Activated T-cell treated with anti-CD3 and anti-CD28 coated beads for 1 hour (primary cell): ENCODE measurements around the gene EDN2.

Experiments used
- DNase-seq: peaks from one replicate; pipeline ENCODE4 v3.0.0-alpha.2; 2020; ENCODE audit warnings: low read depth

Gene EDN2

DNA sequence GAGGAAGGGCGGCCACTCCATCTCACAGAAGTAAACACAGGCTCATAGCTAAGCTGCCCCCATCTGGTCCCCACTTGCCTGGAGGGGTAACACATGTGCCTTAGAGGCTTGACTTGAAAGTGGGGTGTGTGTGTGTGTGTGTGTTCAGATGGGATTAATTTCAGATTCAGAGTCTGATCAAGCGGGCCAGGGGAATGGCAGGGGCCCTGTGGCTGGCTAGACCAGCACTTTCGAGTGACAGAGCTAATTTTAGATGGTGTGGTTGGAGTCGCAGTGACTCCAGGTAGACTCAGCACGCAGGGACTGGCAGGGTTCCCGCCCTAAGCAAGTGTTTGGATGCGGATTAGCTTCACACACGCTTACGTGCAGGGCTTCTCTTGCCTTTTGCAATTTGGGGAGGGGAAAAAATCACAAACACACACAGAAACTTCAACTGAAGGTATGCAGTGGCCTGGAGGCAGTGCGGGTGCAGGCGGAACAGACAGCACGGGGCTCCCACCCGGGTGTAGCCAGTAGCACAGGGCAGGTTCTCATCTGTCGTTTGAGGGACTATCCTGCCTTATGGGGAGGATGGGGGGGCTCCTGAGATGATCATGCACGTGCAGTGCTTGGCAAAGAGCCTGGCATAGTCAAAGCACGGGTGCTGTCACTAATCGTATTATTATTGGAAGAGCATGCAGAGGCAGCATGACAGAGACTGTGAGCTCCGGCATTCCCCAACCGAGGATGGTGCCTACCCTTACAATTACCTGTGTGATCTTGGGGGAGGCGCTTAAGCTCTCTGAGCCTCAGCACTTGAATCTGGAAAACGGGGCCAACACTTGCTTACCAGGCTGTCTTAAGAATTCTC lies 1.3 kb downstream of the EDN2 start:
- DNase-seq, result no peak

DNA sequence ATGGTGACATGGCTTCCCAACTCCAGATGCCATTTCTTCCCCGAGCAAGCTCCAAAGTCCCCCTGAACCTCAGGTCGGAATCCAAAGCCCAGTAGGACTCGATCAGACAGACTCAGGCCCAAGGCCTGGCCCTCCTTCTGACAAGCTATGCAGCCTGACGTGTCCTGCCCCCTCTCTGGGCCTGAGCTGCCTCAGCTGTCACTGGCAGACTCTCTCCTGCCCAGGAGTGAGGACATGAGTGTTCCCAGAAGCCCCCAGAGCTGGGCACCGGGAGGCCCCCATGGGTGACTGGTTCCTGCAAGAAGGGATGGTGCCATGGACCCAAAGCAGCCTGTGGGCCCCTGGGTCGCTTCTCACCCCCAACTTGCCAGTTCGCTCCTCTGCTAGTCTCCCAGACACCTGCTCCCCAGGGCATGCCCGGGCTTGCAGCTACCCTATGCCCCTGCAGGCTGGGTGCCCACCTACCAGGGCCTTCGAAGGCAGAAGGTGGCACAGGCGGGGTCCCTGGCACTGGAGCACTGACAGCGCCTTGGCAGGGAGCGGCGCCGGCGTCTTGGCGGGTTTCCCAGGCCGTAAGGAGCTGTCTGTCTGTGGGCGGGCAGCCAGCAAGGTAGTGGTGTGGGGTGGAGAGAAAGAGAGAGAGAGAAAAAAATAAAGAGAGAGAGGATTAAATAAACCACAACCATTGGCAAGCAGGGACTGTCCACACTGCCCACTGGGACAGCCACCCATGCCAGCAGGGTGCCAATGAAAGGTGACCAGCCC lies 2.3 kb downstream of the EDN2 start:
- DNase-seq, result no peak

DNA sequence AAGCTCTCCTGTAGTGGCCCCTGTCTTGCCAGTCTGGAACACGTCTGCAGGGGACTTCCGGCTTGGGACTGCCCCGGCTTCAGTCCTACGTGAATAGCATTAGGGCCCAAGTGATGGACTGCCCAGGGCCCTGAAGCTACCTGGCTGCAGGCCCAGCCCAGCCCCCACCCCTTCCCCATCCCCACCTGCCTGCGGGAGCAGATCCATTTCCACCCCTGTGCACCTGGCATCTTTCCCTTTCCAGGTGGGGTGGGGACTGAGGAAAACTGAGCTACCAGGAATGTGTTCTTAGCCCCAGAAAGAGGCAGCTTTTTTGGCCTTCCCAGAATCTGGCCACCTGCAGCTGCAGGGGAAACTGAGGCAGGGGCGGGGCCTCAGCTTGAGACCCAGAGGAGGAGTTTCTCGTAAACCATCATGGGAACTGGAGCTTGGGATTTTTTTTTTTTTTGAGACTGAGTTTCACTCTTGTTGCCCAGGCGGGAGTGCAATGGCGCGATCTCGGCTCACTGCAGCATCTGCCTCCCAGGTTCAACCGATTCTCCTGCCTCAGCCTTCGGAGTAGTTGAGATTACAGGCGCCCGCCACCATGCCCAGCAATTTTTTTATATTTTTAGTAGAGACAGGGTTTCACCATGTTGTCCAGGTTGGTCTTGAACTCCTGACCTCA lies 3.2 kb downstream of the EDN2 start:
- DNase-seq, result no peak

DNA sequence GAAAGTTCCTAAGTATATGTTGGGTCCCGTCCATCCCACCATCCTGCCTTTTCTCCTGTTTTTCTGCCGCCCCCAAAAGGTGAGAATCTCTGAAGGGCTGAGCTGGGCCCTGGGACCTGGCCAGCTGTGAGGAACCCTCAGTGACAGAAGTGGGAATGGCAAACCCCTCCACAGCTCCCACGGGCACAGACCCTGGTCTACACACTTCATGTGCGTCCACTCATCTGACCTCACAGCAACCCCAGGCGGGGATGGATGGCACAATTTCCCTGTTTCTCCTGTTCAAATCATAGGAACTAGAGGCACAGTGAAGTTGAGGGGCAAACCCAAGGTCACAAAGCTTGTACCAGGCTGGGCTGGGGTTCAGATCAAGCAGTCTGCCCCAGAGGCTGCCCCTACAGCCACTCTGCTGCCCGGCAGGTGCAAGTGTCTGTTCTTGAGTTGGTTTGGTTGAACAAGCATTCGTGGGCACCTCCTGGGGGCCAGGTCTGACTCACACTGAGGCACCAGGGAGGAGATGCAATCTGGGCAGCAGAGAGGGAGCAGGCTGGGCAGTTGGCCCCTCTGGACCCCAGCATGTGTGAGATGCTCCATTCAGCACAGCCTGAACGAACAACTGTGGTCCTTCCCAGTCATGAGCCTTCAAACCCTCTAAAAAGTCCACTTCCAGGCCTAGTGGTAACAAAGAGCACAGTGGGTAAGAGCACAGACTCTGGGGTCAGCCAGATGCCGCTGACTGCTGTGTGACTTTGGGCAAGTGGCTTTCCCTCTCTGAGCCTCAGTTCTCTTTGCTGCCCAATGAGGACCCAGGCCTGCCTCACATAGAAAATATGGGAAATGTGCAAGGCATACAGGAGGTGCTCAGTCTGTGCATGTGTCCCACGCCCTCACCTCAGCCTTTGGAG lies 4.0 kb downstream of the EDN2 start:
- DNase-seq, result no peak

DNA sequence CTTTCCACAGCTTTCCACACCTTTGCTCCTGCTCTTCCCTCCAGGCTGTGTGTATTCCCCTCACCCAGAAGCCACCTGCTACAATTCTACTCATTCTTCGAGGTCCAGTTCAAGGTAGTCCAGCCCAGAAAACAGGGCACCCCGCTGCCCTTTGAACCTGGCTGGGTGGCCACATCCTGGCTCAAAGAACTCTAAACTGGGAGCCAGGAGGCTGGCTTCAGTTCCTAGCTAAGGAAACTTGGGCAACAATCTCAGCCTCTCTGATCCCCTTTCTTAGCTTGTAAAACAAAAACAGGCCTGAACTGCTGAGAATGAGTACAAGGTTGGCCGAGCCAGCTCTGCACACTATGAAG lies 4.7 kb downstream of the EDN2 start:
- no peak for DNase-seq

DNA sequence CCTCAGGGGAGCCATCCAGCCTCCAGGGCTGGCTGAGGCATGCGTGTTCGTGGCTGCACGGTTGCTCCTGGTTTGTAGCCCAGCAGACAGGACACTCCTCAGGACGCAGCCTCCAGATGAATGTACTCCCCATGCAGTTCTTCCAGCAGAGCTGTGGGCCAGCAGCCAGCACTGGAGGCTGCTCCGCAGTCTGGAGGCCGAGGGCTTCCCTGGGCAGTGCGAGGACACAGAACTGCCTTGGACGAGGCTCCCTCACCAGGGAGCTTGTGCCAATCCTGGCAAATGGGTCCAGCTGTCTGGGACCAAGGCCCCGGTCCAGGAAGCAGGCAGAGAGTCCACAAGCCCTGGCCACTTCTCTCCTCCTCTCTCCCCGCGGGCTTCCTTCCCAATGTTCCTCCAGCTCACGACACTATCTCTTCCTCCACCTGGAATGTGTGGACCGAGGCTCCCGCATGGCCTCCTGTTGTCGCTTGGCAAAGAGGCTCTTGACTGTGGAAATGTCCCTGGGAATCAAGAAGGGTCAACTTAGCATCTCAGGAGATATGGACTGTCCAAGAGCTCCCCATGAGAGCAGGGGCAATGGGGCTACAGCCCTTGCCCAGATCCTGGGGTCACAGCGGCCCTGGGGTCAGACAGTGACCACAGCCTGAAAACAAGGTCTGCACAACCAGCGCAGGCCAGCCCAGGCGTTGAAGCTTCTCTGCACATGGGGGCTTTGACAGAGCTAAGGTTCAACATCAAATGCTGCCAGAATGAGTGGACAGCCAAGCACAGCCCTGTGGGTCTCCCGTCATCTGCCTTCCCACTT lies 5.3 kb downstream of the EDN2 start:
- no peak for DNase-seq

DNA sequence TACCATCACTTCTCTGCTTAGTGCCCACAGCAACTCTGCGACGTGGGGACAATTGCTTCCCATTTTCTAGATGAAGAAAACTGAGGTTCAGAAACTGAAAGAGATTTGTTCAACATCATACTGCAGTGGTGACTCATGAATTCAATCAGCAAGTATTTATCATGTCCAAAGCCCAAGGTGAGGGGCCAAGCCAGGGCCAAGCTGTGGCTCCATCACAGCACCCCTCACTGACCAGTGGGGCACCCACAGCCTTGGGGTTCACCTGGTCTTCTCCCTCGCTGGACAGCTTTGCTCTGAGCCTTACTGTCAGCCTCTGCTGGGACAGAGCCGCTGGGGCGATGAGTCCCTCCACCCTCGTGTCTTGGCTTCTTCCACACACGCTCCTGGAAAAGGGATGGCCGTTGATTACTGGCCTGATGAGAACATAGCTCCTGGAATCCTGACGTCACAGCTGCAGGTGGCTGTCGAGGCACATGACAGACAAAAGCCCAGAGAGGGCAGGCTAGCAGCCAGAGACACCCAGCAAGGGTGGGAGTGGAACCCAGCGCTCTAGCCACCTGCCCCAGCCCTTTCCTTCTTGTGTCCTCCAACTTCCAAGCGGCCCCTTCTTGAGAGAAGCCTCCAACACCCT lies 6.2 kb downstream of the EDN2 start:
- DNase-seq, result no peak

DNA sequence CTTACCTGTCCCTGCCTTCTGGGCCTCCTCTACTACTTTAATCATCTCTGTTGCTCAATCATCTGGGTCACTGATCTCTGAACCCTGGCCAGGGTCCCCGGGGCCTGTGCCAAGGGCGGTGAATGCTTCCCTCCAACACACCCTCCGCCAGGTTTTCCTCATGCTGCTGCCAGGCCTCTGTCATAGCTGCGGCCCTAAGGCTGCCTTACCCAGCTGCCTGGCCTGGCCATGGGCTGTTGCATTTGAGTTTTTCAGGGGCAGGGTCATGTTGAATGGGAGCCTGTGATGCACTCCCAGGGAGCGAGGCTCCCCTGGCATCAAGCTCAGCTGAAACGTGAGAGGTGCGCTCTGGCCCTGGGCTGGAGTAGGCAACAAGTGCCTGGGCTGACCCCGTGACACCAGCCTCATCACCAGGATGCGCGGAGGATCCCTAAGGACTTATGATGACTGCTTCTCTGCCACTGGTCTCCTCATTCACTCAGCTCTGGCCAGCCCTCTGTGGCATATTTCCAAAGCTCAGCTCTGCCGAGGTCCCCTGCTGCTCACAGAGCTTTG lies 7.6 kb downstream of the EDN2 start:
- no peak for DNase-seq

DNA sequence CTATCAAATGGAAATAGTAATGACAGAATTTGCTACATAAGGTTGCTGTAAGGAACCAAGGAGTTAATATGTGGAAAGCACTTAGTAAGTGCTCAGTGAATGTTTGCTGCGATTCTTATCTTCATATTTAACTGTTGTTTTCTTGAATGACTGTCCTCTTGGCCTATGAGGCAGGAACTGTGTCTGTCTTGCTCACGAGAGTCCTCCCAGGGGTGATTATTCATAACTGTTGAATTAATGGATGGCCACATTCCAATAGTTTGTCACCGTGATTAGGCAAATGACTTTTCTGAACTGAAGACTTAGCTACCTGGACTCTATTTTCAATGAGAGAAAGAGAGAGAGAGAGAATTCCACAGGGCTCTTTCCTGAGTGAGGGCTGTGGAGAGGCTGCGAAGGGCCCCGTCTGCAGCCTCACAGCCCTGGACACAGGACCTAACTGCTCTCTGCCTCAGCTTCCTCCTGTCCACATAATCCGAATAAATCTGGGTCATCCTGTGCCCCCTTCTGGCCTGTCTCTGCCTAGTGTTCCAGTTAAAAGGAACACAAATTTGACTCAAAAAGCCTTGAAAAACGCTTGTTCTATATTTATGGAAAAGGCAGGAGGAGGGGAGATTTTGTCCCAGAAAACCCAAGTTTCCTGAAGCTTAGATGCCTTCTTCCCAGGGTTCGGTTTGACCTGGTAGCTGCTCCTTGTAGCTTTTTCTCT lies 8.5 kb downstream of the EDN2 start:
- no peak for DNase-seq

DNA sequence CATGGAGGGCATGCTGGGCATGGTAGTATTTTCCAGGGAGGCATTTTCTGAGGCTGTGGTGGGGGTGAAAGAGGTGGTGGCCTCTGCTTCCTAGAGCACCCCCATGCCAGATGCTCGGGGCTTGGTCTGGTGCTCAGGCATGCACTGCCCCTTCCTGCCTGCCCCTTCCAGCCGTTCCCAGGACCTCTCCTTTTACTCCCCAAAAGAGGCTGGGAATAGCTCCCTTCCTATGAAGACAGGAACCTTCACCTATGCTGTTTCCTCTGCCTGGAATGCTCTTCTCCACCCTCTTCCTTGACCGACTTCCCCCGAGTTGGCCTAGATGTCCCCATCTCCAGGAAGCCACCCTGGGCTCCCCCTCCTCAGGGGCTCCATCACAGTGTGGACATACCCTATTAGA lies 9.1 kb downstream of the EDN2 start:
- DNase-seq, result no peak

DNA sequence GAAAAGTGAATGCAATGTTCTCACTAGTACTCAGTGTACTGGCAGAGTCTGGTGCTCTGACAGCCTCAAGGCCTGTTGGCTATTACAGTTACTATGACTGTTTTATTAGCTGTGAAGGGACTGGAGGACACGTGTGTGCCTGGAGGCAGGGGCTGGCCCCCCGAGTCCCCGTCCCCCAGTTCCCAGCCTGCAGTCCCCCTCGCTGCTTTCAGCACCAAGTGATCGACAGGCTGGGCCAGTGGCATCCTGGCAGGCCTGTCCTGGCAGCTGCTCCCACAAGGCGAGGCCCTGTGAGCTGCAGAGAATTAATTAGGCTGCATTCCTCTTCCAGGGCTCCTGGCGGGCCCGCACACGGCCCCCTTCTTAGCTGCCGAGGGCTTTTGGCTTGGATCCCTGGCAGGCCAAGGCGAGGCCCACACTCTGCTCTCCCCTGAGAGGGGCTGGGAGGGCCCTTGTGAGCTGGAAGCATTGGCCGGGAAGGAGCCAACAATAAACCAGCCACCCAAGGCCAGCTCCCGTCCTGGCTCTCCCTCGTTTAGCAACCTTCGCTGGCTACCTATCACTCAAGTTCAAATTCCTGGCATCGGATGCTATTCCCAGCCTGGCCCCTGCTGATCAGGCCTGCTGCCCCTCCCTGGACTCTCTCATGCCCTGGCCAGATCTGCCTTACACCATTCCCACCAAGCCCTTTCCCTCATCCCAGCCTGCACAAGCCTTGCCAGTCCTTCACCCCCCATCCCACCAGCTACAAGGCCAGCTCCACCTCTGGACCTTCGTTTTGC lies 9.8 kb downstream of the EDN2 start:
- DNase-seq, result no peak

DNA sequence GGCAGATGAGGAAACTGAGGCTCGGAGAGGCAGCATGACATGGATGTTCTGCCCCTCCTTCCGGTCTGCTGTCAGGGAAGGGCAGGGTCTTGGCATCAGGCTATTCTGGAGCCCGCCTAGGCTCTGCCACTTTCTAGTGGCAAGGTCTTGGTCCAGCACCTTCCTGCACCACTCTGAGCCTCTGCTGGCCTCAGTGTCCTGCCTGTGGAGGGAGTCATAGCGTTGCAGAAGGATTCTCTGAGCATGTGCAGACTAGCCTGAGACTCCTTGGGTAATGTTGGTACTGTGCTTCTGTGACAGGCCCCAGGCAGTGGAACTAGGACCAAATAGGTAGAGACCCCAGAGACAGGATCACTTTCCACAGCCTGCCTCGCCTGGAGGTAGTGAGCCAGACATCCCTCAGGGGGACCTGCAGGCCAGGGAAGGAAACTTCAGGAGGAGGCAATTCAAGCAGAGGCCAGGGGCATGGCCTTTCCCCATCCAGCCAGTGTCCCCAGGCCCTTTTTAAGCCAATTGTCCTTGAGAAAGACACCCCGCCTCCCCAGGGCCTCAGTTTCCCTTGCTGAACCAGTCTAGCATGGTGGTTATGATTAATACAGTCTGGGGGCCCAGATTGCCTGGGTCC lies 10.6 kb downstream of the EDN2 start:
- no peak for DNase-seq

DNA sequence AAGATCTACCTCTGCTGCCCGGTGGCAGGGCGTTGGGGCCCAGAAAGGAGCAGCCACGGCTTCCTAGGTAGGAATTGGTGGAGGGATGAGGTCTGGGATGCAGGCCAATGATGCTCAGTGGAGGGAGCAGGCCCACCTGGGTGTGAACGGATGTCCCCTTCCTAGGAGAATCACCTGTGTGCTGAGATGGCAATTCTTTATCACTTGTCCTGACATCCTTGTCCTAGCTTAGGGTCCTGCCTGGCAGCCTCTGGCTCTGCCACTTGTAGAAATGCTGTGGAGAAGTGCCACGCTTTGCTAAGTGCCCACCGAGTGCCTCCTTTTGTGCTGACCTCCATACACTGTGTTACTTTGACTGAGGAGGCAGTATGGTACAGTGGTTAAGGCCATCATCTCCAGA lies 12.8 kb downstream of the EDN2 start:
- DNase-seq, result no peak

DNA sequence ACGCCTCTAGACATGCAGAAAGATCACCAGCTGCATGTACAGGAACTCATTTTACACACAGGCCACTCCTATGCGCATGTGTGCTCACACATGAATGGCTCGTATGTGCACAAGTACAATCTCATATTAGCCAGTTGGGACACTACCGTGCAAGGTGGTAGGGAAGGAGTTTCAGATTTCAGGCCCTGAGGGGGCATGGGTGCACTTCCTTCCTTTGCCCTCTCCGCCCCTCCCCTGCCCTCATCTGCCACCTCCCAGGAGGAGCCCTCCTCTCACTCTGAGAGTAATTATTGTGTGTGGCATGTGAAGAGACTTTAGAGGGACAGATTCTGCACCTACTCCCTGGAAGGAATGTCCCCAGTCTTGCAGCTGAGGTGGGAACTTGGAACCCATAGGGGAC lies 14.8 kb downstream of the EDN2 start:
- DNase-seq, result no peak

DNA sequence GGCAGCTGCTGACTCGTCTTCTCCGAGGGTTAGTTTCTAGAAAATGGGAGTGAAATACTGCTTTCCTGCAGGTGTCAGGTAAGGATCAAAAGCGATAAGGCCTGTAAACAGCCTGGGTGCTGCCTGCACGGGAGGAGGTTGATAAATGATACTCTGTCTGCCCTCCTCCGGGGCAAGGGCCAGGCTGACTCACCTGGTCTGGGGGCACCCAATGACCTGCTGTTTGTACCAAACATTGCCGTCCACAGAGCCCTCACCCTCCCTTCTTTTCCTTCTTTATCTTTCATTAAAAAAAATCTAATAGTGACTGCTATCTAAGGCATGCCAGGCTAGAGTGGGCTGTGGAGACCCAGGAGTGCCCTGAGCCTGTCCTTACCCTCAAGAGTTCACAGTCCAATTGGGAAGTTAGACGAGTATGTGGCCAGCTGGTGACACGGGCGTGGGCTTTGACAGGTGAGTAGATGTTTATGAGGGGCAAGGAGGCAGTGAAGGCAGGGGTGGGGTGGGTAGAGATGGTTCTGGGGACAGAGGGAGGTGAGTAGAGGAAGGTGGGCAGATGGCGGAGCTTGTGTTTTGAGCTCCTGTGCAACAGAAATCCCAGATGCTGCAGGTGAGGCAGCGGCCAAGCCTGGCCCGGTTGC lies 16.2 kb downstream of the EDN2 start:
- DNase-seq, result no peak

DNA sequence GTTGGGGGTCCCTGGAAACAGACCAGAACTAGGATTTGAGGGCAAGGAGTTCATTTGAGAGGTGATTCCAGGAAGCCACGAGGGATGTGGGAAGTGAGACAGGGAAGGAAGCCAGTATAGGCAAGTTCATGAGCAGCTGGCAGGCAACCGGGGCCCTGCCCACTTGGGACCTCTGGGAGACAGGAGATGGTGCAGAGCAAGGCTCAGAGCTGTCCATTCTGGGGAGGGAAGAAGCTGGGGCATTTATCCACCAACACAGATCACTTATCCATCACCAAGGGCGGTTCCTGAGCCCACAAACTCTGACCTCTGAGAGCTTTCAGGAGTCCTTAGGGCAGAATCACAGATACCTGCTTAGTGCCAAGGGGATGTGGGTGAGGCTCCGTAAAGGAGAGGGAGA lies 16.8 kb downstream of the EDN2 start:
- DNase-seq, result no peak

DNA sequence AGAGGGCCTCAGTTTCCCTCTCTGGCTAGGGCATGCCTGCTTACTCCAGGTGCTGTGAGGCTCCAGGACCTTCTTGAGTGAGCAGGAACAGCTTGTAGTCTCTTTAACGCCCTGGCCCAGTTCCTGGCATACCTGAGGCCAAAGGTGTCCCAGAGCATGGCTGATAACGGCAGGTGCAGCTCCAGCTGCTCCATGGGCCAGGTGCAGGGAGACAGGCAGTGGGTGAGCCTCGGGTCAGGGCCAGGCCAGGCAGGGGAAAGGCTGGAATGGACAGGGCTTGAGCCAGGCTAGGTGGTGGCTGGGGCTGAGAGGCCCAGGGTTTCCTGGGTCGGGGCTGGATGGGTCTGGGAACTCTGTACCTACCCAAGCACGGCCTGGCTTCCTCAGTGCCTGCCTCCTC lies 18.3 kb downstream of the EDN2 start:
- no peak for DNase-seq

DNA sequence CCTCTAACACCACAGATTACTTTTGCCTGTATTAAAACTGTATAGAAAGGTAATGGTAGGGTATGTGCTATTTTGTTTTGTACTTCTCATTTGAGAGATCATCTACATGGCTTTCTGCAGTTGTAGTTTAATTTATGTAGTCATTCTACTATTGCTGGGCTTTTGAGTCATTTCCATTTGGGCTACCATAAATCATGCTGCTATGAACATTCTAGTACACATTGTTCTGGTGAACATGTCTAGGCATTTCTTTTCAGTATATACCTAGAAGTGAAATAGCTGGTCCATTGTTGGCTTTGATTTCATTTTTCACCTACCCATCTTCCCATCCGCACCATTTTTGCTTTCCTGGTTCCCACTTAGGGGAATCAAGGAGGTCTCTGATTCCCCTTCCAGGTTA lies 18.7 kb downstream of the EDN2 start:
- DNase-seq, result no peak
